ENCODE results near the gene SEC14L5. TPM values are rescaled to one million over a fixed set of nuclear protein-coding genes. Genes with fewer than 3 reads are reported as not detected.

The SEC14L5 gene
- total RNA-seq, 2 donors from 2014 or later, result 0.02 TPM; not detected in 1

GRCh38 chr16:5020551-5020950 is 62.4 kb downstream of the SEC14L5 start:
- no peaks in the 10 kb centered on the region for H3K4me1 Mint-ChIP-seq (ENCODE audit: low read depth)
- DNase-seq (no peak), ATAC-seq (replicated peaks in 1 of 2) (no peak)
- H3K27ac Mint-ChIP-seq, result no peak overlapping the region
- H3K9me3 Mint-ChIP-seq, result no peaks in the 10 kb centered on the region
- H3K4me3 Mint-ChIP-seq, result no peak overlapping the region
- H3K36me3 Mint-ChIP-seq (ENCODE audit: insufficient read depth in 2 of 2), result no peaks in the 10 kb centered on the region
- no peaks in the 10 kb centered on the region for H3K27me3 Mint-ChIP-seq (ENCODE audit: low read depth)

GRCh38 chr16:5022521-5022920 is 64.4 kb downstream of the SEC14L5 start:
- Mint-ChIP-seq H3K27me3 (ENCODE audit: low read depth) (no peaks in the 10 kb centered on the region), H3K9me3 (no peaks in the 10 kb centered on the region), H3K4me3 (no peak overlapping the region), H3K36me3 (ENCODE audit: insufficient read depth in 2 of 2) (no peaks in the 10 kb centered on the region), H3K4me1 (ENCODE audit: low read depth) (no peaks in the 10 kb centered on the region), H3K27ac (no peak overlapping the region)
- no peak for DNase-seq
- no peak for ATAC-seq (replicated peaks in 1 of 2)

GRCh38 chr16:5024632-5025031 is 66.5 kb downstream of the SEC14L5 start:
- Mint-ChIP-seq H3K4me3 (no peak overlapping the region), H3K27me3 (ENCODE audit: low read depth) (no peaks in the 10 kb centered on the region), H3K4me1 (ENCODE audit: low read depth) (no peaks in the 10 kb centered on the region), H3K27ac (no peak overlapping the region), H3K36me3 (ENCODE audit: insufficient read depth in 2 of 2) (no peaks in the 10 kb centered on the region), H3K9me3 (no peaks in the 10 kb centered on the region)
- ATAC-seq (replicated peaks in 1 of 2) (no peak), DNase-seq (no peak)

- Mint-ChIP-seq H3K4me3 (no peak overlapping the region), H3K9me3 (no peaks in the 10 kb centered on the region), H3K27me3 (ENCODE audit: low read depth) (no peaks in the 10 kb centered on the region), H3K36me3 (ENCODE audit: insufficient read depth in 2 of 2) (no peaks in the 10 kb centered on the region), H3K4me1 (ENCODE audit: low read depth) (no peaks in the 10 kb centered on the region), H3K27ac (no peak overlapping the region)
- DNase-seq (no peak), ATAC-seq (replicated peaks in 1 of 2) (no peak)
These were observed 67.1 kb downstream of the SEC14L5 start for GRCh38 chr16:5025171-5025632.

GRCh38 chr16:5026664-5027063 is 68.5 kb downstream of the SEC14L5 start:
- Mint-ChIP-seq H3K9me3 (no peaks in the 10 kb centered on the region), H3K4me3 (no peak overlapping the region), H3K27me3 (ENCODE audit: low read depth) (no peaks in the 10 kb centered on the region), H3K4me1 (ENCODE audit: low read depth) (peaks cover 2% of the 10 kb centered on the region), H3K36me3 (ENCODE audit: insufficient read depth in 2 of 2) (no peaks in the 10 kb centered on the region), H3K27ac (no peak overlapping the region)
- ATAC-seq (replicated peaks in 1 of 2), result no peak
- no peak for DNase-seq

- H3K27me3 Mint-ChIP-seq (ENCODE audit: low read depth), result no peaks in the 10 kb centered on the region
- DNase-seq (no peak), ATAC-seq (replicated peaks in 1 of 2) (no peak)
- no peaks in the 10 kb centered on the region for H3K9me3 Mint-ChIP-seq
- no peaks in the 10 kb centered on the region for H3K36me3 Mint-ChIP-seq (ENCODE audit: insufficient read depth in 2 of 2)
- H3K27ac Mint-ChIP-seq, result no peak overlapping the region
- H3K4me3 Mint-ChIP-seq, result no peak overlapping the region
- H3K4me1 Mint-ChIP-seq (ENCODE audit: low read depth), result peaks cover 6% of the 10 kb centered on the region
These were observed 69.0 kb downstream of the SEC14L5 start for GRCh38 chr16:5027086-5027485.

GRCh38 chr16:5027575-5028235 is 69.6 kb downstream of the SEC14L5 start:
- DNase-seq, result no peak
- no peak overlapping the region for H3K4me3 Mint-ChIP-seq
- H3K9me3 Mint-ChIP-seq, result no peaks in the 10 kb centered on the region
- H3K27ac Mint-ChIP-seq, result no peak overlapping the region
- no peaks in the 10 kb centered on the region for H3K27me3 Mint-ChIP-seq (ENCODE audit: low read depth)
- ATAC-seq (replicated peaks in 1 of 2), result no peak
- H3K4me1 Mint-ChIP-seq (ENCODE audit: low read depth), result peaks cover 12% of the 10 kb centered on the region
- H3K36me3 Mint-ChIP-seq (ENCODE audit: insufficient read depth in 2 of 2), result no peaks in the 10 kb centered on the region

- Mint-ChIP-seq H3K27me3 (ENCODE audit: low read depth) (no peaks in the 10 kb centered on the region), H3K36me3 (ENCODE audit: insufficient read depth in 2 of 2) (no peaks in the 10 kb centered on the region), H3K27ac (no peak overlapping the region), H3K4me1 (ENCODE audit: low read depth) (peaks cover 17% of the 10 kb centered on the region), H3K9me3 (no peaks in the 10 kb centered on the region), H3K4me3 (no peak overlapping the region)
- DNase-seq (no peak), ATAC-seq (replicated peaks in 1 of 2) (no peak)
These were observed 70.9 kb downstream of the SEC14L5 start for GRCh38 chr16:5028950-5029475.

- no peaks in the 10 kb centered on the region for H3K27me3 Mint-ChIP-seq (ENCODE audit: low read depth)
- no peaks in the 10 kb centered on the region for H3K9me3 Mint-ChIP-seq
- H3K36me3 Mint-ChIP-seq (ENCODE audit: insufficient read depth in 2 of 2), result no peaks in the 10 kb centered on the region
- no peak overlapping the region for H3K4me3 Mint-ChIP-seq
- peaks cover 24% of the 10 kb centered on the region for H3K4me1 Mint-ChIP-seq (ENCODE audit: low read depth)
- H3K27ac Mint-ChIP-seq, result no peak overlapping the region
- ATAC-seq (replicated peaks in 1 of 2) (no peak), DNase-seq (no peak)
These were observed 72.2 kb downstream of the SEC14L5 start for GRCh38 chr16:5030251-5030870.

GRCh38 chr16:5031601-5032000 is 73.5 kb downstream of the SEC14L5 start:
- ATAC-seq (replicated peaks in 1 of 2), result no peak
- Mint-ChIP-seq H3K4me1 (ENCODE audit: low read depth) (peaks cover 24% of the 10 kb centered on the region), H3K9me3 (no peaks in the 10 kb centered on the region), H3K27ac (no peak overlapping the region), H3K27me3 (ENCODE audit: low read depth) (no peaks in the 10 kb centered on the region), H3K4me3 (no peak overlapping the region), H3K36me3 (ENCODE audit: insufficient read depth in 2 of 2) (no peaks in the 10 kb centered on the region)
- no peak for DNase-seq

GRCh38 chr16:5032748-5033167 is 74.6 kb downstream of the SEC14L5 start:
- H3K27ac Mint-ChIP-seq, result no peak overlapping the region
- peaks cover 24% of the 10 kb centered on the region for H3K4me1 Mint-ChIP-seq (ENCODE audit: low read depth)
- peak overlapping the region; percentile 83 to 90 for H3K4me3 Mint-ChIP-seq
- no peaks in the 10 kb centered on the region for H3K27me3 Mint-ChIP-seq (ENCODE audit: low read depth)
- DNase-seq (no peak), ATAC-seq (replicated peaks in 1 of 2) (no peak)
- no peaks in the 10 kb centered on the region for H3K9me3 Mint-ChIP-seq
- no peaks in the 10 kb centered on the region for H3K36me3 Mint-ChIP-seq (ENCODE audit: insufficient read depth in 2 of 2)

- peaks cover 24% of the 10 kb centered on the region for H3K4me1 Mint-ChIP-seq (ENCODE audit: low read depth)
- DNase-seq (peak; percentile 79 to 87), ATAC-seq (replicated peaks in 1 of 2) (peak; percentile 94 to 96)
- H3K9me3 Mint-ChIP-seq, result no peaks in the 10 kb centered on the region
- no peaks in the 10 kb centered on the region for H3K36me3 Mint-ChIP-seq (ENCODE audit: insufficient read depth in 2 of 2)
- H3K4me3 Mint-ChIP-seq, result peak within 1 kb of the TSS; percentile 83 to 90
- peak within 1 kb of the TSS; percentile 79 for H3K27ac Mint-ChIP-seq
- no peaks in the 10 kb centered on the region for H3K27me3 Mint-ChIP-seq (ENCODE audit: low read depth)
These were observed 75.4 kb downstream of the SEC14L5 start, which contains the start of gene NAGPA for GRCh38 chr16:5033256-5034166. NAGPA (minus strand) TSS chr16:5033935; CDS start chr16:5033914, 21 bp downstream.

- ATAC-seq (replicated peaks in 1 of 2) (no peak), DNase-seq (no peak)
- H3K36me3 Mint-ChIP-seq (ENCODE audit: insufficient read depth in 2 of 2), result no peaks in the 10 kb centered on the region
- no peaks in the 10 kb centered on the region for H3K27me3 Mint-ChIP-seq (ENCODE audit: low read depth)
- peak overlapping the region; percentile 83 to 90 for H3K4me3 Mint-ChIP-seq
- H3K4me1 Mint-ChIP-seq (ENCODE audit: low read depth), result peaks cover 24% of the 10 kb centered on the region
- peak overlapping the region; percentile 79 for H3K27ac Mint-ChIP-seq
- H3K9me3 Mint-ChIP-seq, result no peaks in the 10 kb centered on the region
These were observed 76.0 kb downstream of the SEC14L5 start for GRCh38 chr16:5034167-5034523.
